HCT116 (cell line): ENCODE measurements around the gene TMEM258. TPM values are rescaled to one million over a fixed set of nuclear protein-coding genes. Genes with fewer than 3 reads are reported as not detected.

Experiments
- ATAC-seq: fragments of 200-7000 bp; cut with Tn5 transposase; 2 replicates; pipeline ENCODE4 v1.9.1; 2020; ENCODE audit warnings: mild to moderate bottlenecking, moderate library complexity
- BruUV-seq: library from RNA; stranded (reverse); fragments of 400-500 nt; replicated peaks from 2 replicates; lab custom pipeline; 2021; lab: Mats Ljungman, UMichigan
- CTCF ChIA-PET: fragments of 300-600 bp; sonication (Branson Sonifier 250); formaldehyde crosslinking; loops from one replicate; lab custom pipeline; 2021; ENCODE audit warnings: antibody characterized with exemption; lab: Charles Lee
- POLR2A ChIA-PET: fragments of 300-600, 350-600 bp; sonication (Branson Sonifier 250); formaldehyde crosslinking; loops from one replicate; lab custom pipeline; 2021; ENCODE audit warnings: antibody characterized with exemption; lab: Charles Lee
- RAD21 ChIA-PET, 2 experiments: fragments of 300-600 bp; sonication (Branson Sonifier 250); formaldehyde crosslinking; loops; one replicate each; lab custom pipeline; 2023; ENCODE audit warnings: low total read pairs in 2 of 2; ENCODE audit not compliant: uncharacterized antibody in 2 of 2, unreplicated experiment in 2 of 2, low non-redundant PET in 1 of 2; lab: Charles Lee
- DNase-seq: peaks from one replicate; pipeline ENCODE4 v3.0.0-alpha.2; 2010; ENCODE audit warnings: low read depth, low spot score
- H2AFZ ChIP-seq: fragments of 200-600 bp; shearing (Covaris generic), sonication (generic); 2 replicates; pipeline ENCODE4 v1.6.1; 2017; ENCODE audit warnings: low read depth, mixed run types, mixed read lengths, antibody characterized with exemption, low read length; ENCODE audit not compliant: poor library complexity, severe bottlenecking
- H3K27ac ChIP-seq: 2 replicates; pipeline ENCODE4 v1.5.1; 2012; ENCODE audit warnings: low read depth, low read length
- H3K27me3 ChIP-seq: fragments of 200-600 bp; sonication (generic); 2 replicates; pipeline ENCODE4 v1.6.1; 2016; ENCODE audit warnings: mixed run types, low read length, mixed read lengths; ENCODE audit not compliant: insufficient read depth
- H3K36me3 ChIP-seq, 2 experiments: fragments of 200-500 bp in 1 of 2; fragments of 200-600 bp in 1 of 2; sonication (Bioruptor generic) in 1 of 2; sonication (generic) in 1 of 2; 2 replicates each; pipeline versions ENCODE4 v1.5.1 to v1.6.1; 2014 to 2016; ENCODE audit warnings: low read length in 2 of 2, inconsistent platforms in 1 of 2, mixed read lengths in 1 of 2, mixed run types in 1 of 2; ENCODE audit not compliant: insufficient read depth in 2 of 2, control insufficient read depth in 1 of 2
- H3K4me1 ChIP-seq, 2 experiments: fragments of 200-600 bp in 1 of 2; sonication (generic) in 1 of 2; 2 replicates each; pipeline versions ENCODE4 v1.5.1 to v1.6.1; 2012 to 2017; ENCODE audit warnings: low read length in 2 of 2, inconsistent platforms in 1 of 2, mild to moderate bottlenecking in 1 of 2, mixed read lengths in 1 of 2, mixed run types in 1 of 2, moderate library complexity in 1 of 2; ENCODE audit not compliant: insufficient read depth in 2 of 2, control insufficient read depth in 1 of 2
- H3K4me2 ChIP-seq: fragments of 200-600 bp; sonication (generic); 2 replicates; pipeline ENCODE4 v1.6.1; 2017; ENCODE audit warnings: mixed run types, low read length, mixed read lengths
- H3K4me3 ChIP-seq, 2 experiments: fragments of 200-600 bp in 1 of 2; sonication (generic) in 1 of 2; replicated peaks in 1 of 2; 2 replicates each; pipeline ENCODE4 v1.5.1; 2011 to 2016; ENCODE audit warnings: low read length in 2 of 2, control low read depth in 1 of 2, low read depth in 1 of 2, mild to moderate bottlenecking in 1 of 2, mixed read lengths in 1 of 2, mixed run types in 1 of 2
- H3K79me2 ChIP-seq: fragments of 200-600 bp; sonication (generic); 2 replicates; pipeline ENCODE4 v1.6.1; 2017; ENCODE audit warnings: mild to moderate bottlenecking, mixed run types, low read length, moderate library complexity, mixed read lengths; ENCODE audit not compliant: insufficient read depth
- H3K9ac ChIP-seq: fragments of 200-600 bp; sonication (generic); 2 replicates; pipeline ENCODE4 v1.6.1; 2016; ENCODE audit warnings: low read length, mixed read lengths
- H3K9me2 ChIP-seq: fragments of 200-600 bp; sonication (generic), shearing (Covaris generic); 2 replicates; pipeline ENCODE4 v1.6.1; 2017; ENCODE audit warnings: mixed run types, mild to moderate bottlenecking, moderate library complexity; ENCODE audit not compliant: insufficient read depth
- H3K9me3 ChIP-seq, 2 experiments: fragments of 200-500 bp in 1 of 2; fragments of 200-600 bp in 1 of 2; sonication (Bioruptor generic) in 1 of 2; sonication (generic) in 1 of 2; 2 replicates each; pipeline ENCODE4 v1.6.1; 2014 to 2017; ENCODE audit warnings: low read length in 2 of 2, mixed read lengths in 2 of 2, inconsistent platforms in 1 of 2, low read depth in 1 of 2, mild to moderate bottlenecking in 1 of 2, mixed run types in 1 of 2, moderate library complexity in 1 of 2; ENCODE audit not compliant: control insufficient read depth in 1 of 2, insufficient read depth in 1 of 2
- H4K20me1 ChIP-seq: fragments of 200-600 bp; sonication (generic), shearing (Covaris generic); 2 replicates; pipeline ENCODE4 v1.6.1; 2017; ENCODE audit warnings: mixed run types, mild to moderate bottlenecking, moderate library complexity; ENCODE audit not compliant: insufficient read depth
- EGR1 ChIP-seq: IDR thresholded peaks from 2 replicates; pipeline ENCODE4 v1.6.1; 2012; ENCODE audit warnings: low read depth
- ELF1 ChIP-seq: IDR thresholded peaks from 2 replicates; pipeline ENCODE4 v1.6.1; 2012; ENCODE audit warnings: low read depth, borderline replicate concordance
- EZH2 ChIP-seq: fragments of 200-600 bp; sonication (generic); IDR thresholded peaks from 2 replicates; pipeline ENCODE4 v1.6.1; 2017; ENCODE audit warnings: antibody characterized with exemption, mixed run types
- FOSL1 ChIP-seq: IDR thresholded peaks from 2 replicates; pipeline ENCODE4 v1.6.1; 2012; ENCODE audit warnings: low read depth
- JUND ChIP-seq: IDR thresholded peaks from 2 replicates; pipeline ENCODE4 v1.6.1; 2012
- SIN3A ChIP-seq: IDR thresholded peaks from 2 replicates; pipeline ENCODE4 v1.6.1; 2012; ENCODE audit warnings: low read depth
- SP1 ChIP-seq: IDR thresholded peaks from 2 replicates; pipeline ENCODE4 v1.6.1; 2012; ENCODE audit warnings: low read depth
- TCF7L2 ChIP-seq: IDR thresholded peaks from 2 replicates; pipeline ENCODE4 v1.7.0; 2011; ENCODE audit warnings: borderline replicate concordance, inconsistent platforms; ENCODE audit not compliant: insufficient read depth, insufficient read length; ENCODE audit errors: extremely low read depth
- ZNF274 ChIP-seq: fragments of 200-500 bp; sonication (Bioruptor generic); IDR thresholded peaks from 2 replicates; pipeline ENCODE4 v1.6.1; 2014; ENCODE audit warnings: mild to moderate bottlenecking, low read depth, low read length, inconsistent platforms
- intact Hi-C: fragments of 100-400 bp; cut with micrococcal nuclease; formaldehyde crosslinking; loops from 2 replicates; pipeline ENCODE4 v1.10.0; 2022
- total RNA-seq: library from RNA; stranded (reverse); gene quantifications from one replicate; pipeline ENCODE4 v1.2.1, GENCODE V29; 2021; ENCODE audit not compliant: unreplicated experiment
- TF ChIP-seq, protein P1 (sequence below), 3 experiments: fragments of 200-600 bp in 1 of 3; sonication (generic) in 1 of 3; IDR thresholded peaks in 2 of 3; conservative IDR thresholded peaks in 1 of 3; 2 replicates each; pipeline ENCODE4 v1.5.1; 2012 to 2017; ENCODE audit warnings: low read depth in 2 of 3, low read length in 2 of 3, antibody characterized with exemption in 1 of 3, borderline replicate concordance in 1 of 3, control low read depth in 1 of 3, mild to moderate bottlenecking in 1 of 3, mixed read lengths in 1 of 3, mixed run types in 1 of 3, moderate library complexity in 1 of 3; ENCODE audit not compliant: insufficient read depth in 1 of 3
- TF ChIP-seq, protein P2 (sequence below): IDR thresholded peaks from 2 replicates; pipeline ENCODE4 v1.6.1; 2012
- TF ChIP-seq, protein P3 (sequence below): IDR thresholded peaks from 2 replicates; pipeline ENCODE4 v1.6.1; 2012; ENCODE audit warnings: low read depth

The TMEM258 gene
- total RNA-seq, 1 experiment from 2014 or later: 160 TPM

DNA sequence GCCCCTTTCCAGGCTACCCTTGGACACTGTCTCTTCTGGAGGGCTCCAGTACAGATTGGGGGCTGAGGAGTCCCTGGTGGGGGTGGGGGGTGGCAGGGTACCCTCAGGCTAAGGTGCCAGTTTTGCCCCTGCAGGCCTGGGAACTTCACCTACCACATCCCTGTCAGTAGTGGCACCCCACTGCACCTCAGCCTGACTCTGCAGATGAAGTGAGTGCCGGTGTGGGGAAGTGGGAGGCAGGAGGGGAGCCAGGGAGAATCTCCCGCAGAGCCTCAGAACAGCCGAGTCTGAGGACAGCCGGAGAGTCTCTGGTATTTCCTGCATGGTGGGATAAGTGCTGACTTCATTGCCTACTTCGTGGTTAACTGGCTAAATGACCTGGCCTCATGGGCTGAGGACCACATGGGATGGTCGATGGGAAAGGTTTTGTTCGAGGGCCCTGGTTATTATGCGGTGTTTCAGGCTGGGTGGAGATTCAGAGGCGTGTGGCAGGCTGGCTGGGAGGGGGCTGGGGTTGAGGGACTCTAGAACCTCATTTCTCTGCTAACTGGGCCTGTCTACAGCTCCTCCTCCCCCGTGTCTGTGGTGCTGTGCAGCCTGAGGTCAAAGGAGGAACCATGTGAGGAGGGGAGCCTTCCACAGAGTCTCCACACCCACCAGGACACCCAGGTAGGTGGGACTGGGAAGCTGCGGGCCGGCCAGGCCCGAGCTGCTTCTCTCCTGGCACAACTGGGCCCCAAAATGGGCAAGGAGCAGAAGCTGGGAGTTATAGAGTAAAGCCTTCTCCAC, 8.5 kb downstream of the TMEM258 start:
- Histone ChIP-seq H3K4me2 (no peak overlapping the region), H3K9me3 (no peaks in the 10 kb centered on the region), H3K4me1 (no peaks in the 10 kb centered on the region), H3K36me3 (peaks cover 12 to 33% of the 10 kb centered on the region in 2 experiments; a peak in 3 of 4 replicates), H3K4me3 (no peak overlapping the region), H3K27ac (no peak overlapping the region), H3K9ac (no peak overlapping the region), H3K79me2 (no peaks in the 10 kb centered on the region), H3K27me3 (no peaks in the 10 kb centered on the region), H4K20me1 (no peaks in the 10 kb centered on the region), H2AFZ (no peak overlapping the region), H3K9me2 (no peaks in the 10 kb centered on the region)
- ChIA-PET POLR2A (no interaction called here), CTCF (interaction anchor here (1.7 kb wide), 1 partner anchor 36 kb away, joined by 5 read pairs; no protein-coding TSS in a partner anchor), RAD21 (no interaction called here)
- BruUV-seq: no TSS peak
- ATAC-seq (no peak), DNase-seq (no peak)
- intact Hi-C loops: no loop called here
- TF ChIP-seq JUND (no peak), EGR1 (no peak), TCF7L2 (no peak), SP1 (no peak)

DNA sequence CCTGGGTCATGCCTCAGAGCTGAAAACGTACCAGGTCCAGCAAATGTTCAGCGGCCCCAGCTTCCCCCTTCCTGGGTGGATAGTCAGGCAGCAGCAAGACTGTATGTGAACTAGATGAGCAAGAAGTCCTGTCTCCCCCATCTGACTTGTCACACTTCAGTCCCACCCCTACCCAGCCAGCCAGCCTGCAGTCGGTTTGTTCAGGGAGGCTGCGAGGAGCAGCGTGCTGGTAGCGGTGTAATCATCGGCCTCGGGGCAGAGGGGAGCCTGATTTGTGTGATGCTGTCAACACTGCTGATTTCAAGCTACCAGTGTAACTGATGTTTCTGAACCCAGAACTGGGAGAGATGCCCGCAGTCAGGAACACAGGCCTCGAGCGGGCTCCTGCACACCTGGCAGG, 9.6 kb downstream of the TMEM258 start:
- no TSS peak for BruUV-seq
- Histone ChIP-seq H3K9ac (no peak overlapping the region), H3K27me3 (no peaks in the 10 kb centered on the region), H3K79me2 (no peaks in the 10 kb centered on the region), H3K36me3 (peaks cover 10 to 30% of the 10 kb centered on the region in 2 experiments; a peak in 3 of 4 replicates), H4K20me1 (no peaks in the 10 kb centered on the region), H3K9me3 (no peaks in the 10 kb centered on the region), H3K4me1 (no peaks in the 10 kb centered on the region), H3K9me2 (no peaks in the 10 kb centered on the region), H3K4me2 (no peak overlapping the region), H3K4me3 (no peak overlapping the region), H2AFZ (no peak overlapping the region), H3K27ac (no peak overlapping the region)
- CTCF ChIA-PET: interaction anchor here (0.5 kb wide), 1 partner anchor 16 kb away, joined by 3 read pairs; no protein-coding TSS in a partner anchor
- TF ChIP-seq ZNF274 (no peak), SIN3A (no peak), SP1 (no peak), ELF1 (no peak), FOSL1 (no peak), EZH2 (no peak)
- TF ChIP-seq, protein P1, sequence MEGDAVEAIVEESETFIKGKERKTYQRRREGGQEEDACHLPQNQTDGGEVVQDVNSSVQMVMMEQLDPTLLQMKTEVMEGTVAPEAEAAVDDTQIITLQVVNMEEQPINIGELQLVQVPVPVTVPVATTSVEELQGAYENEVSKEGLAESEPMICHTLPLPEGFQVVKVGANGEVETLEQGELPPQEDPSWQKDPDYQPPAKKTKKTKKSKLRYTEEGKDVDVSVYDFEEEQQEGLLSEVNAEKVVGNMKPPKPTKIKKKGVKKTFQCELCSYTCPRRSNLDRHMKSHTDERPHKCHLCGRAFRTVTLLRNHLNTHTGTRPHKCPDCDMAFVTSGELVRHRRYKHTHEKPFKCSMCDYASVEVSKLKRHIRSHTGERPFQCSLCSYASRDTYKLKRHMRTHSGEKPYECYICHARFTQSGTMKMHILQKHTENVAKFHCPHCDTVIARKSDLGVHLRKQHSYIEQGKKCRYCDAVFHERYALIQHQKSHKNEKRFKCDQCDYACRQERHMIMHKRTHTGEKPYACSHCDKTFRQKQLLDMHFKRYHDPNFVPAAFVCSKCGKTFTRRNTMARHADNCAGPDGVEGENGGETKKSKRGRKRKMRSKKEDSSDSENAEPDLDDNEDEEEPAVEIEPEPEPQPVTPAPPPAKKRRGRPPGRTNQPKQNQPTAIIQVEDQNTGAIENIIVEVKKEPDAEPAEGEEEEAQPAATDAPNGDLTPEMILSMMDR (IDR thresholded peaks at IDR 0.05 in 2 of 3, conservative IDR thresholded peaks at IDR 0.05 in 1 of 3; ENCODE audit: borderline replicate concordance in 1 of 3, insufficient read depth in 1 of 3, low read depth in 2 of 3, low read length in 2 of 3): no peak
- TF ChIP-seq, protein P2, sequence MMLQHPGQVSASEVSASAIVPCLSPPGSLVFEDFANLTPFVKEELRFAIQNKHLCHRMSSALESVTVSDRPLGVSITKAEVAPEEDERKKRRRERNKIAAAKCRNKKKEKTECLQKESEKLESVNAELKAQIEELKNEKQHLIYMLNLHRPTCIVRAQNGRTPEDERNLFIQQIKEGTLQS: no peak
- TF ChIP-seq, protein P3, sequence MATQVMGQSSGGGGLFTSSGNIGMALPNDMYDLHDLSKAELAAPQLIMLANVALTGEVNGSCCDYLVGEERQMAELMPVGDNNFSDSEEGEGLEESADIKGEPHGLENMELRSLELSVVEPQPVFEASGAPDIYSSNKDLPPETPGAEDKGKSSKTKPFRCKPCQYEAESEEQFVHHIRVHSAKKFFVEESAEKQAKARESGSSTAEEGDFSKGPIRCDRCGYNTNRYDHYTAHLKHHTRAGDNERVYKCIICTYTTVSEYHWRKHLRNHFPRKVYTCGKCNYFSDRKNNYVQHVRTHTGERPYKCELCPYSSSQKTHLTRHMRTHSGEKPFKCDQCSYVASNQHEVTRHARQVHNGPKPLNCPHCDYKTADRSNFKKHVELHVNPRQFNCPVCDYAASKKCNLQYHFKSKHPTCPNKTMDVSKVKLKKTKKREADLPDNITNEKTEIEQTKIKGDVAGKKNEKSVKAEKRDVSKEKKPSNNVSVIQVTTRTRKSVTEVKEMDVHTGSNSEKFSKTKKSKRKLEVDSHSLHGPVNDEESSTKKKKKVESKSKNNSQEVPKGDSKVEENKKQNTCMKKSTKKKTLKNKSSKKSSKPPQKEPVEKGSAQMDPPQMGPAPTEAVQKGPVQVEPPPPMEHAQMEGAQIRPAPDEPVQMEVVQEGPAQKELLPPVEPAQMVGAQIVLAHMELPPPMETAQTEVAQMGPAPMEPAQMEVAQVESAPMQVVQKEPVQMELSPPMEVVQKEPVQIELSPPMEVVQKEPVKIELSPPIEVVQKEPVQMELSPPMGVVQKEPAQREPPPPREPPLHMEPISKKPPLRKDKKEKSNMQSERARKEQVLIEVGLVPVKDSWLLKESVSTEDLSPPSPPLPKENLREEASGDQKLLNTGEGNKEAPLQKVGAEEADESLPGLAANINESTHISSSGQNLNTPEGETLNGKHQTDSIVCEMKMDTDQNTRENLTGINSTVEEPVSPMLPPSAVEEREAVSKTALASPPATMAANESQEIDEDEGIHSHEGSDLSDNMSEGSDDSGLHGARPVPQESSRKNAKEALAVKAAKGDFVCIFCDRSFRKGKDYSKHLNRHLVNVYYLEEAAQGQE: no peak
- intact Hi-C loops: no loop called here
- ATAC-seq (no peak), DNase-seq (no peak)
- POLR2A ChIA-PET: interaction anchor here (1.1 kb wide), 1 partner anchor 9 kb away, joined by 3 read pairs; no protein-coding TSS in a partner anchor
- RAD21 ChIA-PET: no interaction called here
